ENCODE results near the gene GSDMA. TPM values are rescaled to one million over a fixed set of nuclear protein-coding genes. Genes with fewer than 3 reads are reported as not detected.
"Not testable (repeated sequence)": the region's sequence is repeated elsewhere in the genome, so short reads cannot be mapped to it uniquely, and the experiment has no call there.

Gene GSDMA
- total RNA-seq, 1 experiment from 2014 or later: not detected

DNA sequence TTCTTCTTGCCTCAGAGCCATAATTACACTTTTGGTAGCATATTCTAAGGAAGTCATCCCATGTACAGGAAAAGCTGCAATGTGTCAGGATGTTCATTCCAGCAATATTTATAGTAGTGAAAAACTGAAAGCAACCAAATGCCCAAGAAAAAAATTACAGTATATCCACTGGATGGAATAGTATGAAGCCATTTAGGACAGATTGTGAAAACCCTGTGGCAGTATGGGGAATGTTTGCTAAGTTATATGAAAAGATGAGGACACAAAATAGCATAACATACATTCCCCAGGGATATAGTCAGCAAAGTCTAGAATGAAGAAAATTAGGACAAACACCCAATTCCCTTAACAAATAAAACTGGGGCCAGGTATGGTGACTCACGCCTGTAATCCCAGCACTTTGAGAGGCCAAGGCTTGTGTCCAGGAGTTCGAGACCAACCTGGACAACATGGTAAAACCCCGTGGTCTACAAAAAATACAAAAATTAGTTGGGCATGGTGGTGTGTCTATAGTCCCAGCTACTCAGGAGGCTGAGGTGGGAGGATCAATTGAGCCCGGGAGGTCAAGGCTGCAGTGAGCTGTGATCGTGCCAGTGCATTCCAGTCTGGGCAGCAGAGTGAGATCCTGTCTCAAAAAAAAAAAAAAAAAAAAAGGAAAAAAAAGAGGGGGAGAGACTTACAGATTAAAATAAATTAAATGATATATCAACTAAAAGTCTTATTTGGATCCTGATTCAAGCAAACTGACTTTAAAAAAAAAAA, 33.0 kb upstream of the GSDMA start:
- peak; percentile 61 for DNase-seq (ENCODE audit: low read depth)

DNA sequence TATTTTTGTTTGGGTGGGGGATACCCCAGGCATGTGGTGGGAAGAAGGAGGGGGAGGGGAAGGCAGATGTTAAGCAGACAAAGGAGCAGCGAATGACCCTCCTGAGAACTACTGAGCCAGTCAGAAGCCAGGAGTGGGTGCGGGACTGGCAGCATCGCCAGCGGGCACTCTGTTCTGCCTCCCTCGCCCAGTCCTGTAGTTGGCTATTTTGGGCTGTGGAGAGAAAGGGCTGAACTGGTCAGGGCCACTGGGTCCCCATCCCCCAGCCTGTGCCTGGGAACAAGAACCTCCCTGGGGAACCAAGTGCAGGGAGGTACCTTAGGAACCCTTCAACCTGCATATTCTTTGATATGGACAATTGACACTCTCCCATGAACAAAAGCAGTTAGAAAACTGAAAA, 28.9 kb upstream of the GSDMA start:
- DNase-seq (ENCODE audit: low read depth): no peak

DNA sequence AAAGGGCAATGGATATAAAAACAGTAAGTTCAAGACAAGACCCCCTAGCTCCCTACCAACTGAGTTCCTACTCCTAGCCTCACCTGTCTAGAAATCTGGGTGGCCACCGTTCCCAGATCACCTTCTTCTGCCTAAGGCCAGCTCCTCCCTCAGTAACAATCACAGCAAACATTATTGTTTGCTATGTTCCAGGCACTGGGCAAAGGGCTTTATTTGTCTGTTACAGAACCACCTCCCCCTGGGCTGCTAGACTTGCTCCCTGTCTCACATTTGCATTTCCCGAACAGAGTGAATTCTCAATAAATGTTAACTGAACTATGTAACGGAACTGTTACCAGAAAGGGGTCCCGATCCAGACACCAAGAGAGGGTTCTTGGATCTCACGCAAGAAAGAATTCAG, 28.5 kb upstream of the GSDMA start:
- no peak for DNase-seq (ENCODE audit: low read depth)

DNA sequence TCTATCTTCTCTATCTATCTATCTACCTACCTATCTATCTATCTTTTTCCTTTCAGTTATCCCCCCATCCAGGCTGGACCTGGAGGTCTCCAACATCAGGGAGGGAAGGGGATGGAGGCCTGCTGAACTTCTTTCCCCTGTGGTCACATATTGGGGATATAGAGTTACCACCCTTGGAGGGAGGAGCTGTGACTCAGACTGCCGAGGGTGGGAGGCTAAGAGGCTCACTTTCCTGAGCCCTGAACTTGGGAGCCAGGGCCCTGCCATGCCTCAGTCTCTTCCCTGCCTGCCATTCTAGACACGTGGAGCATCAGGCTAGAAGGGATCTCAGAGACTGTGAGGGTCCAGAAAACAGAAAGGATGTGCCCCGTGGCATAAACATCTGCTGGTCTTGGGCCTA, 26.9 kb upstream of the GSDMA start:
- DNase-seq (ENCODE audit: low read depth): peak; percentile 14

DNA sequence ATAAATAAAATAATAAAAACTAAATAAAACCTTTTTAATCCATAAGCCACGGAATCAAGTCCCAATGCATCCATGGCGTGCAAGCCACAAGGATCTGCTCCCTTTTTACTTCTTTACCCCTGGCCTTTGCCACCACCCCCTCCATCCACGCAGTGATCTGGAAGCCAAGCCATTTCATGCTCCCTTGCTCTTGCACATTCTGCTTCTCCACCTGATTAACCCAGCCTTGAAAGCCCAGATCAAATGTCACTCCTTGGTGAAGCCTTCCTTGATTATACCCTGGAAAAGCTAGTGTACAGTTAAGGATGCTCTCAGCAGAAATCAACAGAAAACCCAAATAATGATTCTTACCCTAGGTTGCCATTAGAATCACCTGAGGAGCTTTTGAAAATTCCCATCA, 25.4 kb upstream of the GSDMA start:
- no peak for DNase-seq (ENCODE audit: low read depth)

DNA sequence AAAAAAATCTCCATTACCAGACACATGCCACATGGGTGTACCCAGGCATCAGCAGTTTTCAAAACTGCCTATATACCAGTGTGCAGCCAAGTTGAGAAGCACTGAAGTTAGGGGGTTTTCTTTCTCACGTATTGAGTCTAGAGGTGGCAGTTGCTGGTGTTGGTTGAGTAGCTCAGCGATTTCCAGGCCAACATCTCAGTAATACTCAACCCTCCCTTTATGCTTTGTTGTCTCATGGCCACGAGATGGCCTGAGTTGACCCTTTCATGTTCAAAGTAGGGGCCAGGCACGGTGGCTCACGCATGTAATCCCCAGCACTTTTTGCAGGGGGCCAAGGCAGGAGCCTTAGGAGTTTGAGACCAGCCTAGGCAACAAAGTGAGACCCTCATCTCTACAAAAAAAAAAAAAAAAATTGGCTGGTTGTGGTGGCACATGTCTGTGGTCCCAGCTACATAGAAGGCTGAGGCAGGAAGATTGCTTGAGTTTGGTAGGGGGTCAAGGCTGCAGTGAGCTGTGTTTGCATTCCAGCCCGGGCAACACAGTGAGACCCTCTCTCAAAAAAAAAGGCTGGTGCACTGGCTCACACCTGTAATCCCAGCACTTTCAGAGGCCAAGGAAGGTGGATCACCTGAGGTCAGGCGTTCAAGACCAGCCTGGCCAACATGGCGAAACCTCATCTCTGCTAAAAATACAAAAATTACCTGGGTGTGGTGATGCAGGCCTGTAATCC, 24.5 kb upstream of the GSDMA start:
- DNase-seq (ENCODE audit: low read depth): no peak

DNA sequence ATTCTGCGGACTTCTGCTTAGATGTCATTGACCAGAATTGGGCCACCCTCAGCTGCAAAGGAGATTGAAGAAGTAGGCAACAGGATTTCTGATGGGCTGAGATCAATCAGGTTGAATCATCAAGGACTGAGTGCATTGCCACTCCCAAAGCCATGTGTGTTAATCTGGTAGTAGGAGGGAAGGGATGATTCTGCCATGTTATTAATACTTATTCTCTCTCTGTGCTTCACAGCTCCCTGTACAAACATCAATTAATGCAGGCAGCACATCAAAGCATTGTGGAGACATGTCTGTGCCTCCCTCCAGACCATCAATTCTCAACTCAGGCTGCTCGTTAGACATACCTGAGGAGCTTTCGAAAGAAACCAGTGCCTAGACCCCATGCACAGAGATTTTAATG, 23.7 kb upstream of the GSDMA start:
- no peak for DNase-seq (ENCODE audit: low read depth)

DNA sequence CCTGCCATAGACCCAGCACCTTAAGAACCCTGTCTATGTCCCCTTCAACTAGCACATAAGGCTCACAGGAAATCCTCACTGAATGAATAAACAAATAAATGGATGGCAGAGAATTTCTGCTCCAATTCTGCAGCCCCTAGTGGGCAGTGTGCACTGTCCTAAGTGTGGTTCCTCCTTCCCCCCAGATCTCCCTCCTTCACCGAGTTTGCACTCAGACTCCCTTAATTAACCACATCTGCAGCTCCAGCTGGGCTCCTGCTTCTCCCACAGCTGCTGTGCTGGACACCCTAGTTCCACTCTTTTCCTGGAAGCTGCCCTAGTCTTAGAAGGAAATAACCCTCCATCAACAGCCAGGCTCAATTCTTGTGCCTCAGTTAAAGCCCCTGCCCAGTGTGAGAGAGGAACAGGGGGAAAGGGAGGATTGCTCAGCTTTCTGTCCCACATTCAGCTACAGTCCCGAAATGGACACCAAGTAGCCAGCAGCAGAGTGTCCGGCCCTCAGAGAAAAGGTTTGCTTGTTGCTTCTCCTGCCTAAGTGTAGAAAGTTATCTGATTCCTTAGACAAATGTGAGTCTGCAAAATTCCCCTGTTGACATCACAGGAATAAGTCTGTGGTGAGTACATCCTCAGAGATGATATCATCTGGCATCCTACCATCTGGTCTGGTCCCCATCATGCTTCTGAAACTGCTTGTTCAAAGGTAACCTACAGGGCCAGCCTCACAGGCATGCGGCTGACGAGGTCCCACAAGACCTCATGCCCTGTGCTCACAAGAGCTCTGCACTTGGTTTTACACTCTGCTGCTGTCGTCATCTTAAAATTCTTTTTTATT, 23.0 kb upstream of the GSDMA start:
- peak; percentile 77 for DNase-seq (ENCODE audit: low read depth)

DNA sequence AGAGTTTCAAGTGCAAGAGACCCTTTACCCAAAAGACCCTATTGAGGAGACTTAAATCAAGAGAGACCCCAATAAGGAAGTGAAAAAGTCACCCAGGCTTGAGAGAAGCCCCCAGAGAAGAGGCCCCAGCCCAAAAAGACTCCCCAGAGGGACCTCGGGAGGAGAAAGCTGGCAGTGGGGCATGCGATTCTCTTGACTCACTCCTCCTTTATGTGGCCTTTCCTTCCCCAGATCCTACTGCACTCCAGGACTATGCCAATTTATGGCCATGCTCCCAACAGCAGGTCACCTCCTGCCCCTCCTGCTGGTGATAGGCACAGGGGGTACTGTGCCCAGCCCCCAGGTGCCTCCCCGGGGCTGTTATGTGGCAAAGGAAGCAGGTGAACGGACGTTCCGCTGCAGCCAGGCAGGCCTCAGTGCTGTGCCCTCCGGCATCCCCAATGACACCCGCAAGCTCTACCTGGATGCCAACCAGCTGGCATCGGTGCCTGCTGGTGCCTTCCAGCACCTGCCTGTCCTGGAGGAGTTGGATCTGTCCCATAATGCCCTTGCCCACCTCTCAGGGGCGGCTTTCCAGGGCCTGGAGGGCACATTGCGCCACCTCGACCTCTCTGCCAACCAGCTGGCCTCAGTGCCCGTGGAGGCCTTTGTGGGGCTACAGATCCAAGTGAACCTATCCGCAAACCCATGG, 19.0 kb upstream of the GSDMA start:
- no peak for DNase-seq (ENCODE audit: low read depth)

DNA sequence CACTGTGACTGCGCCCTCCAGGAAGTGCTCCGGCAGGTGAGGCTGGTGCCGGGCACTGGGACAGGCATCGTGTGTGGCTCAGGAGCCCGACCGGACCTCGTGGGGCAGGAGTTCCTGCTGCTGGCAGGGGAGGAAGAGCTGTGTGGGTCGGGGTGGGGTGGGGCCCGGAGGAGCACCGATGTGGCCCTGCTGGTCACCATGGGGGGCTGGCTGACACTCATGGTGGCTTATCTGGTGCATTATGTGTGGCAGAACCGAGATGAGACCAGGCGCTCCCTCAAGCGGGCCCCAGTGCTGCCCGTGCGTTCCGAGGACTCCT, 18.5 kb upstream of the GSDMA start:
- DNase-seq (ENCODE audit: low read depth): no peak

DNA sequence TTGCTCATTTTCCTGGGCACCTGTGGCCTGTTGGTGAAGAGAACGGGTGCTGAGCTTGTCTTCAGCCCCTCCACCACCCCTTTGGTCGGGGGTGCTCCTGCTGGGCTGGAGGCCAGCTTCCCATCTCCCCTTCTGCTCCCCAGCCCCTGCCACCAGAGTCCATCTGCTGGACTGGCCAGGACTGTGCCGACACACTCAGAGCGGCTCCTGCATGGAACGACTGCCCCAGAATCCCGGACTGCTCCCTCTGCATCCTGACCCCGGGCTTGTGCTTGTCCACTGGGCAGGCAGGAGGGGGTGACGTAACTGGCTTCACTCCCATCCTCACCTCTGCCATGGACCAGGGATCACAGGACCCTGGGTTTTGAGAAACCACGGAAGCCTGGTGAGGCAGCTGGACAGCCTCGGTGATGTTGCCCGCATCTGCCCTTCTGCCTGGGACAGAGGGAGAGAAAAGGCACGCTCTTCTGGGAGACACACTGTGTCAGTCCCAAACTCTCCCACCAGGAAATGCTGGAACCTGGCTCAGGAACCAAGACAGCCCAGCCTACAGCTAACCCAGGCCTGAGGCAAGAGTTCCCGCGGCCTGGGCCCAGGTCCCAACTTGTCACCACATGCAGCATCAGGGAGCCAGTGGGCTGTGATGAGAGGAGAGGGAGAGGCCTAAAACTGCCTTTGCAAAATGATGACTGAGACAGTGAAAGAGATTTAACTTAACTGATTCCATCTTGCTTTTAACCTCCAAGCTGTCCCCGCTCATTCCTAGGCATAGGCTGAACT, 16.1 kb upstream of the GSDMA start:
- DNase-seq (ENCODE audit: low read depth): no peak

DNA sequence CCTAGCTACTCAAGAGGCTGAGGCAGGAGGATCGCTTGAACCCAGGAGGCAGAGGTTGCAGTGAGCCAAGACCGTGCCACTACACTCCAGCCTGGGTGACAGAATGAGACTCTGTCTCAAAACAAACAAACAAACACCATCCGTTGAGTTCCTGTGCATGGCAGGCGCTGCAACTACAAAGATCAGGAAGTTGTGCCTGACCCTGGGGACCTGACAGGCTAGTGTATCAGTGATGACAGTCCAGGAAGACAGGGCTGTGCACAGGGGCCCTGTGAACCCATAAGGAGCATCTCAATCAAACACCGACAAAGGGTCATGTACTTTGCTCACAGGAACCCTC, 14.3 kb upstream of the GSDMA start:
- DNase-seq (ENCODE audit: low read depth): not testable (repeated sequence)

DNA sequence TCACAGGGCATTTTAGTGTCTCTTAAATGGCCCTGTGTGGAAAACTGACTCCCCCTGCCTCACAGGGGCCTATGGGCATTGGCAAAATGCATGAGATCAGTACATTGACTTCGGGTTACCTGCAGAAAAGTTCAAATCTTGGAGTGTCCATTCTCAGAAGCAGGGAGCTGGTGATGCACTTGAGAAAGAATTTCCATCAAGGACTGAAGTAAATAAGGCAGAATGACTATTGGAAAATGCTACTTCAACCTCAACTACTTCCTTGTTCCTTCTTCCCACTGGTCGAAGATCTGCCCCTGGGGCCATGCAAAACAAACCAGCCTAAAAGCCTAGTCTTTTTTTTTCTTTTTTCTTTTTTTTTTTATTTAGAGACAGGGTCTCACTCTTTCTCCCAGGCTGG, 13.8 kb upstream of the GSDMA start:
- no peak for DNase-seq (ENCODE audit: low read depth)

DNA sequence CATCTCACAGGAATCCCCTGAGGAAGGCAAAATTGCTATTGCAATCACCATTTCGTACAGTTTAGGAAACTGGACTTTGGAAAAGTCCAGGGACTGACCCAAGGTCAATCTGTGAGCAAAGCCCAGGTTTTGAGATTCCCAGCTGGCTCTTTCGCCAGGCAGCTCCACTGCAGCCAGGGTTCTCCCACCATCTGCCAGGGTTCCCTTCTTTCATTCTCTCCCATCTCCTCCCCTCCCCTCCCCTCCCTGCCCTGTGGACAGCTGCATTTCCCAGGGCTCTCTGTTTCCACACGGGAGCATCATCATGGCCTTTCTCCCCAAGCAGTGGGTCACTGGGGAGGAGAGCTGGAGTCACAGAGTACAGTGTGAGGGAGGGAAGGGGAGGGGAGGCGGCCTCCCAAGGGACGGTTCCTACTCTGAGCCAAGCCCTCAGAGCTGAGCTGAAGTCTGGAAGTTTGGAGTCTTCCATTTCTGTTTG, 11.9 kb upstream of the GSDMA start:
- no peak for DNase-seq (ENCODE audit: low read depth)

DNA sequence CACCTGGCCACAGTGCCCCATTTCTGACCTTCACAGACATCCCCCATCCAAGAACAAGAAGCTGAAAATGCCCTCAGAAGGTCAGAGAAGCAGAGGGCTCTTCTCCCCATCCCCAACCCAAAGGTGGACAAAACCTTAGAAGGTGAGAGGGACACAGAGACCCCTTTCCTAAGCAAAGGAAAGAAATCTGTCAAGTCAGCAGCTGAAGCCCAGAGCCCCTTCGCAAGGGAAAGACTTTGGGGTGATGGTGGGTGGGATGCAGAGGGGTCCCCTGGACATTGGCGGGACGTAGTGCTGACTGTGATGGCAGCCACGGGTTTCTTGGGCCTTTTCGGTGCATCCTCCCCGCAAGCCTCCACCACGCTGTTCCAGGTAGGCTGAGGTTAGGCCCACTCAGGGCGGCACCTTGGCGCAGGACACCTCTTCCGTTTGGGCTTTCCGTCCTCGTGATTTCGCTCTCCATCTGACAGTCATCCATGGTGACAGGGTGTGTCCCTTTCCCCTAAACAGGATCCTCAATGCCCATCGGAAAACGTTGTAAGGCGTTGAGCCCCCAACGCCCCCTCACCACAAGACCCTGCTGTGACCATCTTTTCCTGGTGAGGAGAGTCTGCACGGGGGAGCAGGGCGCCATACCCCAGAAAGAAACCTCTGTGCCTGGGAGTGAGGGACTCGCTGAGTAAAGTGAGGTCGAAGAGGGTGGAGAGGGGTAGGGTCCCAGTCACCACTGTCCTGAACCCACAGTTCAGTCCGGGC, 10.7 kb upstream of the GSDMA start:
- no peak for DNase-seq (ENCODE audit: low read depth)

DNA sequence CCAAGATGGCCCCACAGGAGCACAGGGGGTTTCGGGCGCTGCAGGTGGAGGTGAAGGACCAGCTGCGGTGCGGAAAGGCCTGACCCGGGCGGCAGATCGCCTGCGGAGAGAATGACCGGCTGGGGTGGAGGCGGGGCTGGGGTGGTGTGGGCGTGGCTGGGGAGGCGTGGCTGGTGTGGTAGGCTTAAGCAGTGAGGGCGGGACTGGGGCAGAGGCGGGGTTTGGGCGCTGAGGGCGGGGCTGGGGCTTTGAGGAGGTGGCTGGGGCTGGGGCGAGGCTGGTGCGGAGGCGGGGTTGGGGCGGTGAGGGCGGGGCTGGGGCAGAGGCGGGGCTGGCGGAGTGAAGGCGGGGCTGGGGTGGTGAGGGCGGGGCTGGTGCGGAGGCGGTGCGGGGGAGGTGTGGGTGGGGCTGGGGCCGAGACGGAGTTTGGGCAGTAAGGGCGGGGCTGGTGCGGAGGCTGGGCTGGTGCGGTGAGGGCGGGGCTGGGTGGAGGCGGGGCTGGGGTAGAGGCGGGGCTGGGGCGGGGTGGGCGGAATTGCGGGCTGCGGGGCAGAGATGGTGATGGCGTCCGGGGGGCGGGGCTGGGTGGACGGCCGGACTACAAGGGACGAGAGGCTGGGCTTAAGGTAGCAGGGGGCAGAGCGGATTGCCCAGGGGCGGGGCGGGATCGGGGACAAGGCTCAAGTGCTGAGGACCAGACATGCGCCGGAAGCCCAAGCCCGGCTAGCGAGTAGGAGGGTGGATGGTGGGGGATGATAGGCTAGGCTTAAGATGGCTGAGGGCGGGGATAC, 9.9 kb upstream of the GSDMA start:
- peak; percentile 93 for DNase-seq (ENCODE audit: low read depth)

DNA sequence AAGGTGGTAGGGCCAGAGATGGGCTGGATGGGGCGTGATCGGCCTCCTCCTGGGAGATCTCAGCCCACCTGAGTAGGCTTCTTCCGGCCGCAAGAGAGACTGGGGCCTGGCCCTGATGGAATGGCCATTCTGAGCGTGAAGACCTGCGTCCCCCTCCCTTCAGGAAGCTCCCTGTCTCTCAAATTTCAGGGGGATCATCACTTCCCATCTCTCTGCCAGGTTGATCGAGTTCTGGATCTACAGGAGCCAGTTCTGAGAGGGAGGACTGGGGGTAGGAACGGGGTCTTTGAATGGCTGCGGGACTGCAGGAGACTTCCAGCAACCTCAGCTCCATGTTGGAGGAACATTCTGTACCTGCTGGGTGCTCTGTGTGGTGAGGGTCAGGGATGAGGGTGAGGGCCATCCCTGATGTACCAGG, 9.3 kb upstream of the GSDMA start:
- DNase-seq (ENCODE audit: low read depth): no peak

DNA sequence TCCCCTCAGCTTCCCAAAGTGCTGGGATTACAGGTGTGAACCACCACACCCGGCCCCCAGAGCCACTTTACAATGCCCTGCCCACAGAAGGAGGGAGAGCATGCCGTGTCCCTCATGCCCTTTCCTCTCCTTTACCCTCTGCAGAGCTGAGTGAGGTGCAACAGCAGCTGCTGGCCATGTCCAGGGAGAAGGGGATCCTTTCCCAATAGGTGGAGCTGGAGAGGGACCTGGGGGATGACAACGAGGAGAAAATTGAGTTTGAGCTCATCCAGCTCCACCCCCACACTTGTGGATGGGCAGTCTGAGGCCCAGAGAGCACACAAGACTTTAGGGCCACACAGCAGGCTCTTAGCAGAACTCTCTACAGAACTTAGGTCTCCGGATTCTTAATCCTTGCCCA, 7.9 kb upstream of the GSDMA start:
- no peak for DNase-seq (ENCODE audit: low read depth)

DNA sequence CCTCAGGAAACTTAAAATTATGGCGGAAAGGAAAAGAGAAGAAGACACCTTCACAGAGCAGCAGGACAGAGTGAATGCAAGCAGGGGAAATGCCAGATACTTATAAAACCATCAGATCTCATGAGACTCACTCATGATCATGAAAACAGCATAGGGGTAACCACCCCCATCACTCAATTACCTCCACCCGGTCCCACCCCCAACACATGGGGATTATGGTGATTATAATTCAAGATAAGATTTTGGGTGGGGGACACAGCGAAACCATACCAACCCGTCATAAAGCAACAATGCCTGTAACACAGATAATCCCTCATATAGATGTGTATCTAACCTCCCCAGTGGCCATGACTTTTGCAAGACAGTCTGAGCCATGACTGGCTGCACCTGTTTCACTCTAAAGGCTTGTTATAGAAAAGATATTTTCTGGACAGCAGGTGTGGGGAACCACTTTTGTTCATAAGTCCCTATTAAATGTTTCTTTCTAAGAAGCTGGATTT, 7.0 kb upstream of the GSDMA start:
- DNase-seq (ENCODE audit: low read depth): no peak
